Vagina (tissue), 2 donors: ENCODE results near the gene FAM234B.

ENCODE experiments used
- POLR2AphosphoS5 ChIP-seq, 2 donors: sonication (generic); formaldehyde crosslinking; IDR thresholded peaks; one replicate each; pipeline ENCODE4 v1.9.0; 2017; ENCODE audit warnings: antibody characterized with exemption in 2 of 2, mild to moderate bottlenecking in 2 of 2, low read depth in 1 of 2; ENCODE audit not compliant: insufficient read depth in 1 of 2
- TF ChIP-seq, protein P1 (sequence below), 3 experiments: fragments of 450-650 bp in 2 of 3; fragments of 200-600 bp in 1 of 3; sonication (generic) in 1 of 3; IDR thresholded peaks; one replicate each; pipeline ENCODE4 v1.5.1; 2017 to 2019; ENCODE audit warnings: antibody characterized with exemption in 3 of 3, mild to moderate bottlenecking in 2 of 3, moderate library complexity in 2 of 3

GRCh38 chr12:13085968-13086686, 41.9 kb downstream of the FAM234B start:
- TF ChIP-seq, protein P1, sequence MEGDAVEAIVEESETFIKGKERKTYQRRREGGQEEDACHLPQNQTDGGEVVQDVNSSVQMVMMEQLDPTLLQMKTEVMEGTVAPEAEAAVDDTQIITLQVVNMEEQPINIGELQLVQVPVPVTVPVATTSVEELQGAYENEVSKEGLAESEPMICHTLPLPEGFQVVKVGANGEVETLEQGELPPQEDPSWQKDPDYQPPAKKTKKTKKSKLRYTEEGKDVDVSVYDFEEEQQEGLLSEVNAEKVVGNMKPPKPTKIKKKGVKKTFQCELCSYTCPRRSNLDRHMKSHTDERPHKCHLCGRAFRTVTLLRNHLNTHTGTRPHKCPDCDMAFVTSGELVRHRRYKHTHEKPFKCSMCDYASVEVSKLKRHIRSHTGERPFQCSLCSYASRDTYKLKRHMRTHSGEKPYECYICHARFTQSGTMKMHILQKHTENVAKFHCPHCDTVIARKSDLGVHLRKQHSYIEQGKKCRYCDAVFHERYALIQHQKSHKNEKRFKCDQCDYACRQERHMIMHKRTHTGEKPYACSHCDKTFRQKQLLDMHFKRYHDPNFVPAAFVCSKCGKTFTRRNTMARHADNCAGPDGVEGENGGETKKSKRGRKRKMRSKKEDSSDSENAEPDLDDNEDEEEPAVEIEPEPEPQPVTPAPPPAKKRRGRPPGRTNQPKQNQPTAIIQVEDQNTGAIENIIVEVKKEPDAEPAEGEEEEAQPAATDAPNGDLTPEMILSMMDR (IDR thresholded peaks at IDR 0.05): no peak
- no peak for TF ChIP-seq POLR2AphosphoS5 (IDR thresholded peaks at IDR 0.05; ENCODE audit: insufficient read depth in 1 of 2, low read depth in 1 of 2)
